Neural cell (in vitro differentiated cells): ENCODE data around the gene NDOR1. TPM values are rescaled to one million over a fixed set of nuclear protein-coding genes. Genes with fewer than 3 reads are reported as not detected.

Experiments used
- H2AFZ ChIP-seq: fragments of 200-600, 300-800 bp; sonication (generic), shearing (Covaris generic); 2 replicates; pipeline ENCODE4 v1.6.0; 2014; ENCODE audit warnings: low read depth, mild to moderate bottlenecking, antibody characterized with exemption, low read length, moderate library complexity
- H3F3A ChIP-seq: fragments of 200-600 bp; shearing (Covaris generic); 2 replicates; pipeline ENCODE4 v1.6.1; 2016; ENCODE audit warnings: mild to moderate bottlenecking, moderate library complexity, mixed read lengths, antibody characterized with exemption, low read length; ENCODE audit not compliant: insufficient read depth, poor library complexity, severe bottlenecking
- H3K27ac ChIP-seq: fragments of 200-600, 300-800 bp; sonication (generic), shearing (Covaris generic); 2 replicates; pipeline ENCODE4 v1.5.1; 2014; ENCODE audit warnings: mild to moderate bottlenecking, low read length, moderate library complexity
- H3K27me3 ChIP-seq: fragments of 300-800, 200-600 bp; sonication (generic), shearing (Covaris generic); 2 replicates; pipeline ENCODE4 v1.6.0; 2014; ENCODE audit warnings: mild to moderate bottlenecking, low read depth, low read length, moderate library complexity; ENCODE audit not compliant: insufficient read depth
- H3K36me3 ChIP-seq: fragments of 300-800, 200-600 bp; sonication (generic), shearing (Covaris generic); 2 replicates; pipeline ENCODE4 v1.5.1; 2014; ENCODE audit warnings: mild to moderate bottlenecking, antibody characterized with exemption, low read length, moderate library complexity; ENCODE audit not compliant: insufficient read depth
- H3K4me2 ChIP-seq: fragments of 300-800, 200-600 bp; sonication (generic), shearing (Covaris generic); 2 replicates; pipeline ENCODE4 v1.6.0; 2014; ENCODE audit warnings: mild to moderate bottlenecking, low read length
- H3K4me3 ChIP-seq: fragments of 300-800, 200-600 bp; sonication (generic), shearing (Covaris generic); 2 replicates; pipeline ENCODE4 v1.5.1; 2014; ENCODE audit warnings: mild to moderate bottlenecking, low read length, moderate library complexity
- H3K79me2 ChIP-seq: fragments of 200-600 bp; shearing (Covaris generic); replicated peaks from 2 replicates; pipeline ENCODE4 v1.6.0; 2014; ENCODE audit warnings: mild to moderate bottlenecking, low read length, moderate library complexity; ENCODE audit not compliant: insufficient read depth
- H3K9ac ChIP-seq: fragments of 300-800, 200-600 bp; sonication (generic), shearing (Covaris generic); 2 replicates; pipeline ENCODE4 v1.6.1; 2016; ENCODE audit warnings: mild to moderate bottlenecking, low read length, mixed read lengths
- H3K9me2 ChIP-seq: fragments of 200-600 bp; shearing (Covaris generic); 2 replicates; pipeline ENCODE4 v1.6.1; 2016; ENCODE audit warnings: mild to moderate bottlenecking, low read length, mixed read lengths; ENCODE audit not compliant: insufficient read depth
- H3K9me3 ChIP-seq: fragments of 200-600, 300-800 bp; sonication (generic), shearing (Covaris generic); 2 replicates; pipeline ENCODE4 v1.6.1; 2016; ENCODE audit warnings: mild to moderate bottlenecking, mixed run types, low read length, moderate library complexity, mixed read lengths
- H4K20me1 ChIP-seq: fragments of 200-600 bp; shearing (Covaris generic); 2 replicates; pipeline ENCODE4 v1.6.1; 2016; ENCODE audit warnings: mild to moderate bottlenecking, mixed run types; ENCODE audit not compliant: insufficient read depth
- EP300 ChIP-seq: fragments of 450-650 bp; conservative IDR thresholded peaks from 2 replicates; pipeline ENCODE4 v1.6.1; 2014; ENCODE audit warnings: antibody characterized with exemption, mild to moderate bottlenecking, moderate library complexity; ENCODE audit not compliant: poor library complexity, severe bottlenecking
- EZH2 ChIP-seq: fragments of 200-600, 300-800 bp; shearing (Covaris generic), sonication (generic); IDR thresholded peaks from 2 replicates; pipeline ENCODE4 v1.6.1; 2014; ENCODE audit warnings: antibody characterized with exemption, low read length, borderline replicate concordance, mild to moderate bottlenecking; ENCODE audit not compliant: insufficient read depth, poor library complexity, severe bottlenecking
- MXI1 ChIP-seq: fragments of 450-650 bp; conservative IDR thresholded peaks from 2 replicates; pipeline ENCODE4 v1.6.1; 2014; ENCODE audit warnings: antibody characterized with exemption, mild to moderate bottlenecking; ENCODE audit not compliant: poor library complexity, severe bottlenecking
- POLR2AphosphoS5 ChIP-seq: IDR thresholded peaks from 2 replicates; pipeline ENCODE4 v1.6.1; 2012
- RAD21 ChIP-seq: fragments of 450-650 bp; conservative IDR thresholded peaks from 2 replicates; pipeline ENCODE4 v1.6.1; 2014; ENCODE audit warnings: antibody characterized with exemption, mild to moderate bottlenecking, moderate library complexity
- REST ChIP-seq: IDR thresholded peaks from 2 replicates; pipeline ENCODE4 v1.6.1; 2012; ENCODE audit warnings: borderline replicate concordance
- SMC3 ChIP-seq: fragments of 450-650 bp; conservative IDR thresholded peaks from 2 replicates; pipeline ENCODE4 v1.6.1; 2014; ENCODE audit warnings: antibody characterized with exemption, mild to moderate bottlenecking, moderate library complexity; ENCODE audit not compliant: poor library complexity
- TAF1 ChIP-seq: IDR thresholded peaks from 2 replicates; pipeline ENCODE4 v1.6.1; 2012; ENCODE audit warnings: low read depth
- polyA plus RNA-seq: library from polyadenylated mRNA; depleted of rRNA; stranded (reverse); fragments of >200 nt; gene quantifications from 2 replicates; pipeline ENCODE4 v1.2.3, GENCODE V29; 2014
- TF ChIP-seq, protein P1 (sequence below): fragments of 450-650 bp; IDR thresholded peaks from 2 replicates; pipeline ENCODE4 v1.5.1; 2014; ENCODE audit warnings: antibody characterized with exemption, mild to moderate bottlenecking, moderate library complexity; ENCODE audit not compliant: poor library complexity, severe bottlenecking

Gene NDOR1
- polyA plus RNA-seq, 1 donor from 2014 or later, result 18.2 TPM

DNA sequence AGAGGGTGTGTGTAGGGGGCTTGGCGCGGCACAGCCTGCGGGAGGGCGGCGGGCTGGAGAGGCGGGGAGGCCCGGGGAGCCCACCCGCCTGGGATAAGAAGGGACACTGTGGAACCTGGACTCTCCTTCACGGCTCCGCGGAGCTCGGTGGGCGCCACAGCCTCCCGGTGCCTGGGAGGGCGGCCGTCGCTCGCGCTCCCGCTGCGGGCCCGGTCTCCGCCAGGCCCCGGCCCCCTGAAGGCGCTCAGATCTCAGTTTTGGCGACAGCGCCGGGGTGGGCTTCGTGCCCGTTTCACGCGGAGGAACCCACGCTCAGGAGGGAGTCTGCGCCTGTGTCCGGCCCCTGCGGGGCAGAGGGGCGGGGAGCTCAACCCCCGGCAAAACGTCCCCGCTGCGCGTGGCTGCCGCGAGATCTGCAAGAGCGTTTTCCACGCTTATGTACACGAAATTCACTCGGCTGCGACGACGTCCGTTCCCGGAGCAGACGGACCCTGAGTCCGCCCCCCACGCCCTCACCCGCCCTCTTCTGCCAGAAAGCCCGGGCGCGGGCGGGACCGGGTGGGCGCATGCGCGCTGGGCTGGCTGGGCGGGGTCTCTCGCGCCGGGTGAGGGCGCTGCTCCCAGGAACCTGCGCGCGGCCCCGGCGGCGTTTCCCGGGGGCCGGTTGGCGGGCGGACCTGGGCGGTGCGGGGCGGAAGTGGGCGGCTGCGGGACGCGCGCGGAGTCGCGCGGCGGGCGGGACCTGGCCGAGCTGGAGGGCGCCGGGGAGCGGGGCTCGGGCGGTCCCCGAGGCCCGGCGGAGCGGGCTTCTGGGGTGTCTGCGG, 49.3 kb downstream of the NDOR1 start, which contains the start of gene NELFB:
NELFB (plus strand) TSS at position 704 of the 824 bp plus-strand sequence.
- Histone ChIP-seq H3K4me2 (peak within 1 kb of the TSS; percentile 90), H3K36me3 (no peaks in the 10 kb centered on the region), H3K27me3 (no peaks in the 10 kb centered on the region), H4K20me1 (no peaks in the 10 kb centered on the region), H3K79me2 (peaks cover 10% of the 10 kb centered on the region), H3K9ac (peak within 1 kb of the TSS; percentile 88), H2AFZ (peak within 1 kb of the TSS; percentile 56), H3K27ac (peak within 1 kb of the TSS; percentile 70), H3F3A (no peaks in the 10 kb centered on the region), H3K9me3 (no peaks in the 10 kb centered on the region), H3K4me3 (peak within 1 kb of the TSS; percentile 96), H3K9me2 (no peaks in the 10 kb centered on the region)
- TF ChIP-seq EZH2 (no peak), POLR2AphosphoS5 (peak; percentile 86), SMC3 (peak; percentile 14), TAF1 (no peak), RAD21 (peak; percentile 5), REST (peak; percentile 19), MXI1 (peak; percentile 82), EP300 (peak; percentile 47)
- TF ChIP-seq, protein P1, sequence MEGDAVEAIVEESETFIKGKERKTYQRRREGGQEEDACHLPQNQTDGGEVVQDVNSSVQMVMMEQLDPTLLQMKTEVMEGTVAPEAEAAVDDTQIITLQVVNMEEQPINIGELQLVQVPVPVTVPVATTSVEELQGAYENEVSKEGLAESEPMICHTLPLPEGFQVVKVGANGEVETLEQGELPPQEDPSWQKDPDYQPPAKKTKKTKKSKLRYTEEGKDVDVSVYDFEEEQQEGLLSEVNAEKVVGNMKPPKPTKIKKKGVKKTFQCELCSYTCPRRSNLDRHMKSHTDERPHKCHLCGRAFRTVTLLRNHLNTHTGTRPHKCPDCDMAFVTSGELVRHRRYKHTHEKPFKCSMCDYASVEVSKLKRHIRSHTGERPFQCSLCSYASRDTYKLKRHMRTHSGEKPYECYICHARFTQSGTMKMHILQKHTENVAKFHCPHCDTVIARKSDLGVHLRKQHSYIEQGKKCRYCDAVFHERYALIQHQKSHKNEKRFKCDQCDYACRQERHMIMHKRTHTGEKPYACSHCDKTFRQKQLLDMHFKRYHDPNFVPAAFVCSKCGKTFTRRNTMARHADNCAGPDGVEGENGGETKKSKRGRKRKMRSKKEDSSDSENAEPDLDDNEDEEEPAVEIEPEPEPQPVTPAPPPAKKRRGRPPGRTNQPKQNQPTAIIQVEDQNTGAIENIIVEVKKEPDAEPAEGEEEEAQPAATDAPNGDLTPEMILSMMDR, result no peak

GRCh38 chr9:137255448-137256114, 50.1 kb downstream of the NDOR1 start:
- TF ChIP-seq SMC3 (no peak), MXI1 (peak; percentile 24)
- peaks cover 10% of the 10 kb centered on the region for H3K79me2 ChIP-seq
- peak overlapping the region; percentile 76 for H3K9ac ChIP-seq
- peak overlapping the region; percentile 56 for H2AFZ ChIP-seq
- peak overlapping the region; percentile 90 for H3K4me2 ChIP-seq
- H3K9me3 ChIP-seq, result no peaks in the 10 kb centered on the region
- no peaks in the 10 kb centered on the region for H3K36me3 ChIP-seq
- H3K27ac ChIP-seq, result no peak overlapping the region
- H3K27me3 ChIP-seq, result no peaks in the 10 kb centered on the region
- no peaks in the 10 kb centered on the region for H4K20me1 ChIP-seq
- no peaks in the 10 kb centered on the region for H3K9me2 ChIP-seq
- no peaks in the 10 kb centered on the region for H3F3A ChIP-seq
- peak overlapping the region; percentile 96 for H3K4me3 ChIP-seq
